Activated CD4-positive, alpha-beta T cell treated with anti-CD3 and anti-CD28 coated beads, Interleukin-2, amount 10 ng/mL, durations not matched to agents 24 days and 14 days (primary cell): ENCODE measurements around the gene LENEP. TPM values are rescaled to one million over a fixed set of nuclear protein-coding genes. Genes with fewer than 3 reads are reported as not detected.

Experiments used
- total RNA-seq: library from RNA; stranded (reverse); gene quantifications from 2 replicates; pipeline ENCODE4 v1.2.3, GENCODE V29; 2022

LENEP gene
- total RNA-seq, 1 donor from 2014 or later: 0.79 TPM

Other genes with a start within 250 kb of the LENEP start
- 0.35 and 0.54 TPM in 2 replicates for gene KCNN3, start 123.3 kb upstream of the LENEP start, total RNA-seq
- 47.4 and 47.7 TPM in 2 replicates for gene PMVK, start 56.9 kb upstream of the LENEP start, total RNA-seq
- gene PBXIP1, start 37.5 kb upstream of the LENEP start, total RNA-seq: 19.3 and 21.6 TPM in 2 replicates
- 34.4 and 34.8 TPM in 2 replicates for gene PYGO2, start 31.8 kb upstream of the LENEP start, total RNA-seq
- gene SHC1, start 22.8 kb upstream of the LENEP start, total RNA-seq: 50.4 and 60.5 TPM in 2 replicates
- gene CKS1B, start 18.9 kb upstream of the LENEP start, total RNA-seq: 179 and 181 TPM in 2 replicates
- gene FLAD1, start 10.2 kb upstream of the LENEP start, total RNA-seq: 69.9 and 71.8 TPM in 2 replicates
- 145 and 150 TPM in 2 replicates for gene ZBTB7B, start 9.2 kb downstream of the LENEP start, total RNA-seq
- 0.16 TPM in 1 of 2 replicates, not detected in the other for gene DCST2, start 40.2 kb downstream of the LENEP start, total RNA-seq
- gene DCST1, start 40.2 kb downstream of the LENEP start, total RNA-seq: not detected in 2 replicates
- 79.7 and 84.5 TPM in 2 replicates for gene ADAM15, start 57.7 kb downstream of the LENEP start, total RNA-seq
- 5.8 and 6.2 TPM in 2 replicates for gene EFNA4, start 70.2 kb downstream of the LENEP start, total RNA-seq
- 3.6 and 4.4 TPM in 2 replicates for gene EFNA3, start 85.3 kb downstream of the LENEP start, total RNA-seq
- 0.24 TPM in 1 of 2 replicates, not detected in the other for gene EFNA1, start 134.3 kb downstream of the LENEP start, total RNA-seq
- 46.2 and 46.3 TPM in 2 replicates for gene SLC50A1, start 142.3 kb downstream of the LENEP start, total RNA-seq
- gene DPM3, start 146.9 kb downstream of the LENEP start, total RNA-seq: 34.5 and 37.2 TPM in 2 replicates
- gene KRTCAP2, start 179.7 kb downstream of the LENEP start, total RNA-seq: 244 and 245 TPM in 2 replicates
- 9.4 and 10.7 TPM in 2 replicates for gene TRIM46, start 180.3 kb downstream of the LENEP start, total RNA-seq
- gene THBS3, start 214.3 kb downstream of the LENEP start, total RNA-seq: 10.5 and 10.6 TPM in 2 replicates
- gene MTX1, start 215.1 kb downstream of the LENEP start, total RNA-seq: 62.4 and 64.7 TPM in 2 replicates